GM18858 (cell line): ENCODE measurements around the gene SKOR2.

ENCODE experiments used
- ATAC-seq: cut with Tn5 transposase; IDR thresholded peaks from one replicate; pipeline ENCODE4 v1.9.1; 2021; ENCODE audit not compliant: unreplicated experiment

SKOR2 gene

DNA sequence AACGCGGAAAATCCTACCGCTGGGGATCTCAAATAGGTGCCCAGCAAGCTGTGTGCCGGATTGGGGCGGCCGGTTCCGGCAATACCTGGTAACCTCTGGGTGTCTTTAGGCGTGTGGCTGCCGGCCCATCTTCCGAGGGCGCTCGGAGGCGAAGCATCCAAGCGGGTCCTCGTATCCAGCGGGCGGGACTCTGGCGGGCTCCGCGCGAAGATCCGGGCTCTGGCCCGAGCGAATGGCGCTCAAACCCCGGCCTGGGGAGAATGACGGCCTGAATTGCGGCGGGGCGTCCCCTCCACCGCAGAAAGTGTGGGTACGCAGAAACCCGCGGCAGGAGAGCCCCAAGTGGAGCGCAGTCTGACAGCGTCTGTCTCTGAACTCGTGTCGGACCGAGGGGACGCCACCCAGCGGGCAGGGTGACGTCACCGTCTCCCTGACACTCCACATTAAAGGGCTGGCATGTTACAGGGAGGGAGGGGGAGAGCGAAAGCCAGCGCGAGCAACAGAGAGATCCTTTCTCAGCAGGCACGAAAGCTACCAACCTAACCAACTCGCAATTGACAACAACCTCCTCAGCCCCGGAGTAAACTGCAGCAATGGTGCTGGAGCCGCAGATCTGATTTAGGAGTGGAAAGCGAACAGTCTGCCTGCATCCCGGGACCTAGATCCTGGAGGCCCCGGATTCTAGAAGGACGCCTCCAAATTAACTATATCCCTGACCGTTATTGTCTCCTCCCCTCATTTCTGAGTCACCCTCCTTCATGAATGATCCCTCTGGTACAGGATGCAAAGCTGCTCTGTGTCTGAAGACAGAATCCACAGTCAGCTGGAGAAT, at the start of gene SKOR2:
Gene SKOR2, minus strand, starts transcription at position 372 of the 832 bp plus-strand sequence. CDS start 2,477 bp downstream, outside the sequence.
- no peak for ATAC-seq

- ATAC-seq: no peak
Measured at GRCh38 chr18:47296462-47296861, 45.0 kb upstream of the SKOR2 start.

- no peak for ATAC-seq
Measured at GRCh38 chr18:47294801-47295200, 43.3 kb upstream of the SKOR2 start.

DNA sequence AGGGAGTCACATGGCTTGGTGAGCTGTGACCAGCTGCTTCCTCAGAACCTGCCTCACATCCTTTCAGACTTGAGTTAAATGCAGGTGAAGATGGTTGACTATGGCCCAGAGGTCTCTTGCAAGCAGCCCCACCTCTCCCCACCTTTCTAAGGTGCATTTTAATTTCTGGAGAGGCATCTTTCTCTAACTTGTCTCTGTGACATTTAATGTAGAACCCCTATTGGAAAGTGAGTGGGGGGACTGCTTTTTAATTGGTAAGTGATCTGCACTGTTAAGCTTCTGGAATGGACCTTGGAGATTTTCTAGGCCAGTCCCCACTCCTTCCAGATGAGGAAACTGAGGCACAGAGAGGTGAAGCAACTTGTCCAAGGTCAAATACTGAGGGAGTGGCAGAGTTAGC, 37.3 kb upstream of the SKOR2 start:
- no peak for ATAC-seq

DNA sequence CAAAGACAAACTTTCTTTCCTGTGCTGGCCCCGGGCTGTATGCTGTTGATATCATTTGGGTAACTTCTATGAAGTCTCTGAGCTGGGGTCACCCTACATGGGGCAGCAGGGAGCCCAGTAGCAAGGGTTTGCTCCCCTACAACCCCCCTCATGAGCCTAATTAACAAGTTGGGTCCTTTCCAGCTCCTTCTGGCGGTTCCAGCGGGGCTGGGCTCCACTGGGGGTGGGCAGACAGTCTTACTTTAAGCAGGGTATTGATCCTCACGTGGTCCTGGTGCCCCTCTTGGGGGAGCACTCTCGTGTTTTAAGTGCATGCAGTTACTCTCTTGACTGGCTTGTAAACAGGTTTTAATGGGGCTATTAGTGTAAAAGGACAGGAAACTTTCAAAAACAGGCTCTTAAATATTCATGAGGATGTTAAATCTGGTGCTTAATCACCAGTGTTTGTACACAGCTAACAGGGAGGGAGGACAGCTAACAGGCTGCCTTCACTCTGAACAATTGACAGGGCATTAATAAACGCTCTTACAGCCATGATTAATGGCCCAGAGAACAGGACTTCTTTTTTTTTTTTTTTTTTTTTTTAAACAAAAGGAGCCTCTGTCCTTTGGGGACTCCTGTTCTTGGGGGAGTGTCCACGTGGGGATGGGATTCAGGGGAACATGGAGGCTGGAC, 36.6 kb upstream of the SKOR2 start:
- no peak for ATAC-seq

GRCh38 chr18:47286776-47287410, 35.4 kb upstream of the SKOR2 start:
- ATAC-seq: no peak

DNA sequence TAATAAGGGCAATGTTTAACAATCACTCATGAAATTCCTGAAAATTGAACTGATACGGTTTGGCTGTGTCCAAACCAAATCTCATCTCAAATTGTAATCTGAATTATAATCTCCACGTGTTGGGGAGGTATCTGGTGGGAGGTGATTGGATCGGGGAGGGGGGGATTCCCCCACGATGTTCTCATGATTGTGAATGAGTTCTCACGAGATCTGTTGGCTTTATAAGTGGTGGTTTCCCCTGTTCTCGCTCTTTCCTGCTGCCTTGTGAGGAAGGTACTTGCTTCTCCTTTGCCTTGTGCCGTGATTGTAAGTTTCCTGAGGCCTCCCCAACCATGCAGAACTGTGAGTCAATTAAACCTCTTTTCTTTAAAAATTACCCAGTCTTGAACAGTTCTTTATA, 34.0 kb upstream of the SKOR2 start:
- ATAC-seq: no peak

GRCh38 chr18:47284721-47285395, 33.4 kb upstream of the SKOR2 start:
- no peak for ATAC-seq

- ATAC-seq: no peak
Measured at GRCh38 chr18:47283476-47283875, 32.0 kb upstream of the SKOR2 start.

- no peak for ATAC-seq
Measured at GRCh38 chr18:47280121-47280520, 28.7 kb upstream of the SKOR2 start.

DNA sequence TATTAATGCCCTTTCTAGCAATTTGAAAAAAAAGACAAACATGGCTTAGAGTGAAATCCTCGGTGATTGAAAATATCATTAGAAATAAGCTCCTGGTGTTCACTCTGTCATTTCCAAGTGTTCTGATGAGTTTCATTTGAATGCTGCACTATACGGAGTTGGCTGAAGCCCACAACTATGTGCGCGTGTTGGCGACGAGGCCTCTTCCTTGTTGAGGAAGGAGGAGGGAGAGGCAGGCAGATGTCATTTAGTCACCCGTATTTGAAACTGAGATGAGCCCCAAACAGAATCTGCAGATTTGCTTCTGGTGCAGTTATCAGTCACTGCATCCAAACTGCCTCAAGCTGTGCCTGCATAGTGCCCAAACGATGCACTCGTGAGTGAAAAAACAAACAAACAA, 23.5 kb upstream of the SKOR2 start:
- no peak for ATAC-seq

GRCh38 chr18:47265197-47265596, 13.7 kb upstream of the SKOR2 start:
- no peak for ATAC-seq

DNA sequence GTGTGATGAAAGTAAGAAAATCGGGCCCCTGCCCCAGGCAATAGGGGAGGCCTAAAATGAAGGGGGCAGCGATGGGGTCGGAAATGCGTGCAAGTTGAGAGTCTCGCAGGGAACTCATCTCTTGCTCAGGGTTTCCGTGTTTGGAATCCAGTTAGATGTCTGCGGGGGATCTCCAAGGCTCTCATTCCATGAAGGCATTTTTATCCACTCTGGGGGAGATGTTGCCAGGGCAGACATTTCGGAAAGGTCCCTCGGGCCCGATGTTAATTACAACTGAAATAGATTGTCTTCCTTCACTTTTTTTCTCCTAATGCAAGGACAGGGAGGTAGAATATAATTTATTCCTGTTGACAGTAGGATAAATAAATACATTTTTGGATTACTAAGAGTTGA, 12.8 kb upstream of the SKOR2 start:
- ATAC-seq: no peak

DNA sequence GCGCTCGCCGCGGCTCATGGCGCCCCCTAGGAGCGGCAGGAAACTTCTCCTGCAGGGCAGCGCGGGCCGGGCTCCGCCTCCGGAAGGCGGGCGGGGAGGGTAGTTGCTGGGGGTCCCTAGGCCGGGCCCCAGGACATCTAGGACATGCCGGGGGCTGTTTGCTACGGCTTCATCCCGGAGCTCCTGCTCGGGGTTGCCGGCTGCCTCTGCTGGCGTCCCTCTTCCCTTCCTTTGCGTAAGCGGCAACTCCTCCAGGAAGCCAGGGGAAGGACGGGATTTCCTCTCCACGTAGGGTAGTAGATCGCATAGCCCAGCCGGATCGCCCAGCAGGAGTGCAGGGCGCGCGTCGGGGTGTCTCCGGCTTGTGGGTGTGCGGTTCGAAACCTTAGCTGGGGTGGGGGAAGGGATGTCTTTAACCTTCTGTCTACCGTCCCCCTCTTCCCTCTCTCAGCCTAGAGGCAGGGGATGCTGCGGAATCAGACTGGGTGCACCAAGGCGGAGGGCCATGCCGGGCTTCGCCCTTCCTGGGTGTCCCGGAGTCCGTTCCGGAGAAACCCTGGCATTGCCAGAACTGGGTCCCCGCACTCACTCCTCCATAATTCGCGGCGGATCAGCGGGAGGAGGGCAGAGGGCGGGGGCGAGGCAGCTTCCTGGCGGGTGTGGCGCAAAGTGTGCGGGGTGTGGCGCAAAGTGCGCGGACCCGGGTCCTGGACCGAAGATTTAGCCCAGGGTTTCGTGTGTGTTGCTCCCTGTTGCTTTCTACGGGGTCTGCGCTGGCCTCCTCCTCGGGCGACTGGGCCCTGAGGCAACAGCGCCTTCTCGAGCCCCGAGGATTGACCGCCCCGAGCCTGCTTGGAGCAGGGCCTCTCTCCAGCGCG, 12.2 kb upstream of the SKOR2 start:
- no peak for ATAC-seq

- ATAC-seq: no peak
Measured at GRCh38 chr18:47263150-47263429, 11.6 kb upstream of the SKOR2 start.

- no peak for ATAC-seq
Measured at GRCh38 chr18:47262301-47263149, 11.1 kb upstream of the SKOR2 start.

- ATAC-seq: no peak
Measured at GRCh38 chr18:47261902-47262300, 10.4 kb upstream of the SKOR2 start.

GRCh38 chr18:47260924-47261701, 9.7 kb upstream of the SKOR2 start:
- no peak for ATAC-seq
